Kidney (tissue), 14 donors: ENCODE measurements around the gene CMTM4. TPM values are rescaled to one million over a fixed set of nuclear protein-coding genes. Genes with fewer than 3 reads are reported as not detected.

Source experiments
- DNase-seq, 5 donors: peaks; one replicate each; pipeline ENCODE4 v3.0.0-alpha.2; 2013 to 2020
- FAIRE-seq: peaks from 2 replicates; lab custom pipeline; 2012; peaks lifted over from hg19 to GRCh38; lab: Jason Lieb, UNC
- H3K27ac ChIP-seq, 2 donors: one replicate each; pipeline ENCODE4 v1.7.0; 2013; ENCODE audit warnings: low read depth in 2 of 2, low read length in 2 of 2, inconsistent platforms in 1 of 2
- H3K27me3 ChIP-seq: one replicate; pipeline ENCODE4 v1.7.1; 2013; ENCODE audit warnings: low read length, inconsistent platforms; ENCODE audit not compliant: control insufficient read depth, insufficient read depth
- H3K36me3 ChIP-seq, 3 donors: one replicate each; pipeline versions ENCODE4 v1.7.0 to v1.7.1; 2013; ENCODE audit warnings: low read length in 3 of 3, control low read depth in 1 of 3, inconsistent platforms in 1 of 3; ENCODE audit not compliant: insufficient read depth in 3 of 3, control insufficient read depth in 2 of 3
- H3K4me1 ChIP-seq, 3 donors: one replicate each; pipeline versions ENCODE4 v1.7.0 to v1.7.1; 2013; ENCODE audit warnings: low read length in 3 of 3, inconsistent platforms in 1 of 3, low read depth in 1 of 3; ENCODE audit not compliant: control insufficient read depth in 2 of 3, insufficient read depth in 2 of 3
- H3K4me3 ChIP-seq, 3 donors: one replicate each; pipeline versions ENCODE4 v1.7.0 to v1.8.1; 2013; ENCODE audit warnings: low read length in 3 of 3, control low read depth in 1 of 3, inconsistent platforms in 1 of 3
- H3K9ac ChIP-seq, 3 donors: one replicate each; pipeline versions ENCODE4 v1.7.0 to v1.7.1; 2013; ENCODE audit warnings: low read length in 3 of 3, control low read depth in 1 of 3, inconsistent platforms in 1 of 3
- H3K9me3 ChIP-seq, 3 donors: one replicate each; pipeline versions ENCODE4 v1.7.0 to v1.7.1; 2013; ENCODE audit warnings: low read length in 3 of 3, control low read depth in 1 of 3, inconsistent platforms in 1 of 3; ENCODE audit not compliant: control insufficient read depth in 2 of 3, insufficient read depth in 1 of 3
- intact Hi-C: fragments of 100-400 bp; cut with DNase I; formaldehyde crosslinking; loops from one replicate; pipeline ENCODE4 v1.11.1; 2022
- polyA plus RNA-seq: library from polyadenylated mRNA; stranded (reverse); fragments of 350-450 nt; fragmentation: Illumina TruSeq; extraction: RNeasy Lipid Tissue Mini Kit (QIAGEN cat#74804); gene quantifications from one replicate; pipeline ENCODE4 v1.2.3, GENCODE V29; 2014; ENCODE audit warnings: low read depth, low replicate concordance; ENCODE audit not compliant: insufficient read depth
- total RNA-seq: library from RNA; stranded (reverse); fragmentation: NEBNext Ultra II Directional; extraction: Animal tissue kit (Norgen Biotek cat#: 25700); gene quantifications from one replicate; pipeline ENCODE4 v1.2.1, GENCODE V29; 2021
- TF ChIP-seq, protein P1 (sequence below): IDR thresholded peaks from 3 replicates; pipeline ENCODE4 v1.5.1; 2012; ENCODE audit warnings: mild to moderate bottlenecking, moderate library complexity, borderline replicate concordance; ENCODE audit not compliant: insufficient read depth; ENCODE audit errors: extremely low read depth
- donor health status: control.
- donor health status: control.
- donor health status: control.
- donor health status: control.
- donor health status: control.
- donor health status: DM: yes; HTN: yes; CAD: no.
- donor health status: Normal renal cell carcinoma (clear cell type).

CMTM4 gene
- total and polyA plus RNA-seq, 2 donors from 2014 or later, result 43.2 to 82.2 TPM

DNA sequence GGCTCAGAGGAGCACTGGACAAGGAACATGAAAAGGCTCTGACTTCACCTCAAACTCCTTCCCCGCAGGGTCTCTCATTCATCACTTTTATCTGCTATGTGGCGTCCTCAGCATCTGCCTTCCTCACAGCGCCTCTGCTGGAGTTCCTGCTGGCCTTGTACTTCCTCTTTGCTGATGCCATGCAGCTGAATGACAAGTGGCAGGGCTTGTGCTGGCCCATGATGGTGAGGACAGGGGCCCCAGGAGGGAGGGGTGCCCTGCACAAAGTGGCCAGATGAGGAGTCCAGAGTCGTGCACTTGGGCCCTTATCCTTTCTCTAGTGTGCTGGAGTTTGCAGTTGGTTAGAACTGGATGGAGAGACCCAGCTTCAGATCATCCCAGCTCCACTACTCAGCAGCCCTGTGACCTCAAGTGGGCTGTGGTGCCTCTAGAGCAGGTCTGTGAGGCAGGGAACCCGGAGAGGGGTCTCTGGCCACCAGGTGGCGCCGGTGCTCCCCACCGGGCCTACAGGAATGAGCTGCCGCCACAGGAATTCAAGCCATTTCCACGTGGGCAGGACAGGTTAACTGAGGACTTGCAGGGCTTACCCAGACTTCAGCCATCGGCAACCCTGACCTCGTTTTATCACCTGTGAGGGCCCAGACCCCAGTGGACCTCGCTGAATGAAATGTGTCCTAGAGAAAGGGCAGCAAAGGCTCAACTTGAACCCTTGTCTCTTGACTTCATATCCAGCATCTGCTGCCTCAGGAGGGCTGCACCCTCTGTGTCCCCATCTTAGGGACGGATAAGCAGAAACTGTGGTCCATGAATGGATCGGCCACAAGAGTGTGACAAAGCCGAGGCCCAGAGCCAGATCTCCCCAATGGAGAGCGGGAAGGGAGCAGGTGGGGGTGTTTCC, 88.1 kb downstream of the CMTM4 start:
- intact Hi-C loops, result loop anchor here (10.0 kb wide), 1 partner anchor 204 kb away; no protein-coding TSS in a partner anchor
- Histone ChIP-seq H3K9ac (peak overlapping the region in 1 of 3 donors; percentile 28), H3K27ac (no peak overlapping the region), H3K27me3 (no peaks in the 10 kb centered on the region), H3K4me1 (peaks cover 0 to 14% (median 8%) of the 10 kb centered on the region in 3 donors), H3K36me3 (peaks cover 0 to 10% (median 3%) of the 10 kb centered on the region in 3 donors), H3K4me3 (no peak overlapping the region), H3K9me3 (no peaks in the 10 kb centered on the region)
- FAIRE-seq (no peak), DNase-seq (peak; percentile 92 to 95 (median 92))
- TF ChIP-seq, protein P1, sequence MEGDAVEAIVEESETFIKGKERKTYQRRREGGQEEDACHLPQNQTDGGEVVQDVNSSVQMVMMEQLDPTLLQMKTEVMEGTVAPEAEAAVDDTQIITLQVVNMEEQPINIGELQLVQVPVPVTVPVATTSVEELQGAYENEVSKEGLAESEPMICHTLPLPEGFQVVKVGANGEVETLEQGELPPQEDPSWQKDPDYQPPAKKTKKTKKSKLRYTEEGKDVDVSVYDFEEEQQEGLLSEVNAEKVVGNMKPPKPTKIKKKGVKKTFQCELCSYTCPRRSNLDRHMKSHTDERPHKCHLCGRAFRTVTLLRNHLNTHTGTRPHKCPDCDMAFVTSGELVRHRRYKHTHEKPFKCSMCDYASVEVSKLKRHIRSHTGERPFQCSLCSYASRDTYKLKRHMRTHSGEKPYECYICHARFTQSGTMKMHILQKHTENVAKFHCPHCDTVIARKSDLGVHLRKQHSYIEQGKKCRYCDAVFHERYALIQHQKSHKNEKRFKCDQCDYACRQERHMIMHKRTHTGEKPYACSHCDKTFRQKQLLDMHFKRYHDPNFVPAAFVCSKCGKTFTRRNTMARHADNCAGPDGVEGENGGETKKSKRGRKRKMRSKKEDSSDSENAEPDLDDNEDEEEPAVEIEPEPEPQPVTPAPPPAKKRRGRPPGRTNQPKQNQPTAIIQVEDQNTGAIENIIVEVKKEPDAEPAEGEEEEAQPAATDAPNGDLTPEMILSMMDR, result peak; percentile 75

DNA sequence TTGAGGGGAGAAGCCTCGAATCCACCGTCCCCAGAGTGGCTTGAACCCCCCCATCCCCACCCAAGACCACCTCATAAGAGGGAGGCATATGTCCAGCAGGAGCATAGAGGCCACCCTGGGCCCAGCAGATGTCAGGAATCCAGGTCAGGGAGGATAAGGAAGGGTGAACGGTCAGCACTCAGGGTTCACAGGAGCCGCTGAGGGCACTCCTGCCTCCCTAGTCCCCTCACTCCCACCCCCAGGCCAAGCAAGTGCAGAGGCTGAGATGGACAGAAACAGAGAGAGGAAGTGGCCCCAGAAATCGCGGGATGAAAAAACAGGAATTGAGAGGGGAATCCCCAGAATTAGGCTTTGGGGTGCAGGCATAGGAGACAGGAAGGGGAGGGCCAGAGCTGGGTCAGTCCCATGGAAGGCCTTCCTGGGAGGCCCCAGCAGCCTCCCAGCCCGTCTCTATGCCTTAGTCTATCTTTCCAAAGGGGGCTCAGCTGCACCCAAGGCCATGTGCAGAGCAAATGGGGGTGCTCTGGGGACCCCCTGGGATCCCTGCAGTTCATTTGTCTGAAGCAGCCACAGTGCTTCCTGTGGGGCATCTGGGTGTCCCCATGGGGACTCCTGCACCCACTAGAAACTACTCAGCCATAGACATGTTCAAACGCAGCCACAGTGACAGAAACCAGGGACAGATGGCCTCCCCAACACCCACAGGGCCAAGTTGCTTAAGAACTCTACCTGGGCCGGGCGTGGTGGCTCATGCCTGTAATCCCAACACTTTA, 90.4 kb downstream of the CMTM4 start:
- H3K36me3 ChIP-seq, result peaks cover 0 to 3% (median 0%) of the 10 kb centered on the region in 3 donors
- FAIRE-seq (no peak), DNase-seq (peak in 1 of 5 donors; percentile 70)
- H3K27me3 ChIP-seq, result no peaks in the 10 kb centered on the region
- intact Hi-C loops, result loop anchor here (10.0 kb wide), 1 partner anchor 201 kb away; no protein-coding TSS in a partner anchor
- no peaks in the 10 kb centered on the region for H3K9me3 ChIP-seq
- TF ChIP-seq, protein P1, result no peak
- peaks cover 0 to 14% (median 8%) of the 10 kb centered on the region in 3 donors for H3K4me1 ChIP-seq
- peak overlapping the region in 1 of 3 donors; percentile 40 for H3K9ac ChIP-seq
- peak overlapping the region in 2 of 3 donors; percentile 16 to 29 for H3K4me3 ChIP-seq
- no peak overlapping the region for H3K27ac ChIP-seq

DNA sequence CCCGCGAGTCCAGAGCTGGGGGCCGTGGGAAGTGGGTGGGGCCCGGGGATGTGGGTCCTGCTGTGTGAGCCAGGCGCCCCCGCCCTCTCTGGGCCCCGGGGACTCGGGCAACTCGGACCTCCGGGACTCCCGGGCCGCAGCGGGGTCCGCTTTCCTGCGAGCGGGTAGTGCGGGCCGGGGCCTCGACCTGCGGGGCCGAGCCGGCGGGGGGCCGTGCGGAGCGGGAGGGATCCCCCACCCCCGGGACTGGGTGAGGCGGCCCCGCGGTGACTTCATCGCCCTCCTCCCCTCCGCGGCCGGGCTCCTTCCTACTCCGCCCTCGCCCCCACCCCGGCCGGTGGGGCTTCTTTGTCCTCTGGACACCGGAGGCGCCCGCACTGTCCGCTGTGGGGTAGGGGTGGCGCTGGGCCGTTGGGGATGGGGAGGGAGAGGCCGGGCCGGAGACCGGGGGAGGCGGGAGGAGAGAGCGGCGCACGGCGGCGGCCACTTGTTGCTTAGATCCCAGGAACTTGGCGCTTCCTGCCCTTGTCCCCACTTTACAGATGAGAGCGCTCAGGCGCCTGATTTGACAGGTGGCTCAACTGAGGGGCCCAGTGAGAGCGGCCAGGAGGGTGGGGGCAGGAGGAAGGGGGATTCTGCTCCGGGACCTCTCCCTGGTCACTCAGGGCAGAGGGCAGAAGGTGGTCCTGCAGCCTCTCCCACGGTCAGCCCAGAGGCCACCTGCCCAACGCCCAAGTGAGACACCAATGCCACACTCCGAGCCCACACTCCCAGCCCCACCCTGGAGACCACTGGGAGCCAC, 91.2 kb downstream of the CMTM4 start:
- TF ChIP-seq, protein P1, result no peak
- Histone ChIP-seq H3K27ac (peak overlapping the region; percentile 47 to 76), H3K4me1 (peaks cover 0 to 14% (median 8%) of the 10 kb centered on the region in 3 donors), H3K4me3 (peak overlapping the region in 2 of 3 donors; percentile 16 to 29), H3K9ac (peak overlapping the region in 1 of 3 donors; percentile 40), H3K27me3 (no peaks in the 10 kb centered on the region), H3K36me3 (peaks cover 0 to 3% (median 0%) of the 10 kb centered on the region in 3 donors), H3K9me3 (no peaks in the 10 kb centered on the region)
- intact Hi-C loops, result loop anchor here (10.0 kb wide), 1 partner anchor 201 kb away; no protein-coding TSS in a partner anchor
- DNase-seq (peak; percentile 53 to 88 (median 81)), FAIRE-seq (no peak)
